IPS-11a (cell line): ENCODE results near the gene TMEM229A.
"Not testable (repeated sequence)": the region's sequence is repeated elsewhere in the genome, so short reads cannot be mapped to it uniquely, and the experiment has no call there.

ENCODE experiments used
- H3K4me3 ChIP-seq: one replicate; pipeline ENCODE4 v1.5.1; 2013; ENCODE audit warnings: low read depth, low read length, control low read depth

Gene TMEM229A

DNA sequence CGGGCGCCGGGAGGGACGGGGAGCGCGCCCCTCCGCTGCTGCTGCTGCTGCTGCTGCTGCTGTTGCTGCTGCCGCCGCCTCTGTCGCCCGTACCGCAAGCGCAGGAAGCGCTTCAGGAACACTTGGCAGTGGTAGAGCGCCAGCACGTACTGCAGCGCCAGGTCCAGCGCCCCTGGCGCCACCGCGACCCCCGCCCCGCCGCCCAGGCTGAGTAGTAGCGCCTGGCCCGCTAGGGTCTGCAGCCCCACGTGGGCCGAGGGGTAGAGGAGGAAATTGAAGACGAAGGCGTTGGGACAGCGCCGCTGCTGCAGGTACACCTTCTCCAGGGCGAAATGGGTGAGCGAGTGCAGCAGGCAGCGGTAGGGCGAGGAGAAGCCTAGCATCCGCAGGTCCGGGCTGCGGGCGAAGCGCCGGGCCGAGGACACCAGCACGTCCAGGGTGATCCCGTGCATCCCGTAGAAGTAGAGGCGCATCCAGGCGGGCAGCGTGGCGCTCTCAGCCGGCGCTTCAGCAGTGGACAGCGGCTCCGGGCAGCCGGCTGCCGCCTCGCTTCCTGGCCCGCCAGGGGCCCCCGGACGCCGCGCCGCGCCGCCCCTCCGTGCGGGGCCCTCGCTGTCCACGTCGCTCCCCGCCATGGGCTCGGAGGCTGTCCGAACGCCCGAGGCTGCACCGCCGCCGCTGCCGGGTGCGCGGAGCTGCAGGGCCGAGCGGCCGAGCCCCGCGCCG lies at the start of gene TMEM229A:
TMEM229A (minus strand) TSS at position 699 of the 726 bp plus-strand sequence; CDS start at position 635, 64 bp downstream.
- H3K4me3 ChIP-seq: peak within 1 kb of the TSS; percentile 58

DNA sequence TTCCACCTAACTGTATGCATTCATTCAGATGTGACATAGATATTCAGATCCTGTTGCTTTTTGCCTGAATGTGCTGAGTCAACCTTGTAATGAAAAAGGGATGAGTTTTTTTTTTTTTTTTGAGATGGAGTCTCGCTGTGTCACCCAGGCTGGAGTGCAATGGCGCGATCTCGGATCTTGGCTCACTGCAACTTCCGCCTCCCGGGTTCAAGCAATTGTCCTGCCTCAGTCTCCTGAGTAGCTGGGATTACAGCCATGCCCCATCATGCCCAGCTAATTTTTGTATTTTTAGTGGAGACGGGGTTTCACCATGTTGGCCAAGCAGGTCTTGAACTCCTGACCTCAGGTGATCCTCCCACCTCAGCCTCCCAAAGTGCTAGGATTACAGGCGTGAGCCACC lies 49.4 kb upstream of the TMEM229A start:
- not testable (repeated sequence) for H3K4me3 ChIP-seq

DNA sequence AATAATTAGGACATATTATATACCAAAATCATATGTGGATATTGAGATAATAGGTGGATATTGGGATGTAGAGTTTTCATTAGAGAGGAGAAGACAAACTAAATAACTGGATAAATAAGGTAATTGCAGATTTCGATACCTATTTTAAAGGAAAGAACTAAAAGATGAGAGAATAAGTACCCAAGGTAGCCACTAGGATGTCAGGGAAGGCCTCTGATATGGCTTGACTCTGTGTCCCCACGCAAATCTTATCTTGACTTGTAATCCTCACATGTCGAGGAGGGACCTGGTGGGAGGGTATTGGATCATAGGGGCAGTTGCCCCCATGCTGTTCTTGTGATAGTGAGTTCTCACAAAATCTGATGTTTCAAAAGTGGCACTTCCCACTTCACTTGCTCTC lies 44.7 kb upstream of the TMEM229A start:
- no peak overlapping the region for H3K4me3 ChIP-seq

DNA sequence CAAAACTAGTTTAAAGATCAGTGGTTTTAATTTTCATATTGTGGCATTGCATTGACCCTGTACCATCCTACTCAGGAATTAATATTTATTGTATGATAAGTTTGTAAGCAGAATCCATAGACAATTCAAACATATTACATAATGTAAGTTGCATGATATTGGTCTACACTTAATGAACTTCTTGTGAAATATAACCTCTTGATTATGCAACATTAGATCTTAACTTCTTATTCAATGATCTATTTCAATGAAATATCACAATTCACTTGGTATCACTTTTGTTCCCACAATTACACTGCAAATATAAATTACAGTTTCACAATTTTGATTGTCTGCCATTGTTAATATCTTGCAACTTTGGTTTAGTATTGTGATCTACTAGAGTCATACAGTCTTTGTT lies 44.0 kb upstream of the TMEM229A start:
- H3K4me3 ChIP-seq: no peak overlapping the region

DNA sequence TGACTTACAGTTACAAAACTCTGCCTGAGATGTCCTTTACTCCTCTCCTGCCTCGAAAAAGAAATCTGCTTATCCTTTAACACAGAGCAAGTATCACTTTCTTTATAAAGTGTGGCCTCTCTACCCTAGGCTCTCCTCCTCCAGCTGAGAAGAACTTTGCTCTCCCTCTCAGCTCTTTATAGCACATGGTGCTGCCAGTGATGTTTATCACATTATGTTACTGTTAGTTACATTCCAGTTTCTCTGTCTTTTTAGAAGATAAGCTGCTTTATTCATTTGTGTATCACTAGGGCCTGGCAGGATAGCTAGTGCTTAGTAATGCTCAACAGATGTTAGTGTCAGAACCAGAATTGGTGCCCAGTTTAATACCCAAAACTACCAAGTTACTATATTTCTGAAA lies 41.1 kb upstream of the TMEM229A start:
- H3K4me3 ChIP-seq: no peak overlapping the region

DNA sequence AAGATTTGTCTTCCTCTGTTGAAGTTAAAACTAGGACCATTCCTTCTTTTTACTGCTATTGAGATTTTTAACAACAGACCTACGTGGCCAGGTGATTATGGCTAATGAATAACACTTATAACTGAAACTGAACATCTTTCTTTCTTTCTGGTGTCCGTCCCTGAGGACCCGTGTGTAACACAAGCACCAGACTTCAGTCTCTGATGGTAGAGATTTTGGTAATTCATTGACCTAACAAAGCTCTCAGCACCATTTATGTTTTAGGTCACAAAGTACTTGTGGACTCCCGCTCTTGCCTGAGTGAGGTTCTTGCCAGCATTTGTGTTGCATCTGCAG lies 40.4 kb upstream of the TMEM229A start:
- H3K4me3 ChIP-seq: no peak overlapping the region

DNA sequence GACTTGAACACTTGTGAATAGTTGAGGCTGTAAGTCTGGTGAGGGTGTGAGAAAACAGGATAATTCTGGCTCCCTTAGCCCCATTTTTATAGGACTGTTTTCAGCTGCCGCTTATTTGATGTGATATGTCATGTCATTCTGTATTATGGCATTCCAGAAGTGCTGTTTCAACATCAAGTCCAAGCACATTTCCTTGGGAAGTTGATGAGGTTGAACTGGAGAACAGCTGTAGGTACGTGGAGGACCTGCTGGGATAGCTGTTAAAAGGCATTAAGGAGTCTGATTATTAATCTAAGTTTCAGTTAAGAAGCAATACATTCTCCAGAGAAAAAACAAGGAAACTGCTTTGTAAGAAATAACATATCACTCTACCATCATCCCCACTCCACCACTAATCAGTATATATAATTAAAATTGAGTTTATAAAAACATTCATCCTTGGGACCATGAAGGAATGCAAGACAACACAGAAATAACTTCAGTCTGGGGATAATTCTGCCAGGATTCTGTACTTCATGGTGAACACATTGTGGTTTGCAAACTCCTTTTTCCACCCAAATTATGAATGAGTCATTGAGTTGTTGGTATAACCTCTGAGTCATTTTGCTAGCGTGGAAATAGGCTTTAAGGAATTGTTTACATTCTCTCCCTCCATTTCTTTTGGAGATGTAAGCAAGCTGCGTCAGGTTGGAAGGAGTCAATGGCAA lies 39.9 kb upstream of the TMEM229A start:
- no peak overlapping the region for H3K4me3 ChIP-seq

DNA sequence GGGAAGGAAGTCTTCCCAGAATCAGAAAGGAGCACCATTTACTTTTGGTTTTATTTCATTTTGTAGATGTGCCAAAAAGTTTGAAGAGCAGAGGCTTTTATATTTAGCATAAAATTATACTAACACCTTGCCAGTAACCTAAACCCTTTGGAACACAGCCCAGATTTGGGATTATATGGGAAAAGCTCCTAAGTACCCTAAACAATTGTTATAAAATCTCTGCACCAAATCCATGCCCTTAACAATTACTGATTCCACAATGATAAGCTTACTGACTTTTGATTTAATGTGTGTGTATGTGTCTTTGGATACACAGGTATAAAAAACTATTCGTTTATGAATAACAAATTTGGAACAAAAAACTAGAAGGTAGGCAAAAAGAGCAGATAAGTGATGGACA lies 39.0 kb upstream of the TMEM229A start:
- no peak overlapping the region for H3K4me3 ChIP-seq

DNA sequence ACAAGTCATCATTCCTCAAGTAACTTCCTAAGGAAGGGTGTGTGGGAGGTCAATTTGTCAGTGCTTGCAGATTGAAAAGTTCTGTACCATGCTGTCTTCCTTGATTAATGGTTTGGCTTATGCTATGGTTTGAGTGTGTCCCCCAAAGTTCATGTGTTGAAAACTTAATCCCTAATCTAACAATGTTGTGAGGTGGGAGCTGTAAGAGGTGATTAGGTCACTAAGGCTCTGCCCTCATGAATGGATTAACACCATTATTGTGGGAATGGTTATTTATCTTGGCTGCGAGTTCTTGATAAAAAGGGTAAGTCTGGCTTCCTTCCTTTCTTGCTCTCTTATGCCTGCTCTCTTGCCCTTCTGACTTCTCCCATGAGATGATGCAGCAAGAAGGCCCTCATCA lies 29.3 kb upstream of the TMEM229A start:
- no peak overlapping the region for H3K4me3 ChIP-seq

DNA sequence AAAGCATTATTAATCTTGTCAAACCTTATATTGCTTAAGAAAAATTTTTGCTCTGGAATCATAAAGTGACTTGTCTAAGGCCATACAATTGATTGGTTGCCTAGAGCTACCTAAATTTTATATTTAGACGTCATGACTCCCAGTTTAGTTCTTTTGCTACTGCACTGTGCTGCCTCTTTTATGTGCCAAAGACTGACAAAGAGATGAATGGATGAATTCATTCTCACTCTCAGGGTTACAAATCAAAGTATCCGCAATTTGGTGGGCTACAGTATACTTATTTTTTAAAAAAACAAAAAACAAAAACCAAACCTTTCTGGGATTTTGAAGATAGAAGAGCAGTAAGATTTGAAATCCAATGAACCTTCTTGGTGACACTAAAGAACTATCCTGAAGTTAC lies 27.7 kb upstream of the TMEM229A start:
- H3K4me3 ChIP-seq: no peak overlapping the region

DNA sequence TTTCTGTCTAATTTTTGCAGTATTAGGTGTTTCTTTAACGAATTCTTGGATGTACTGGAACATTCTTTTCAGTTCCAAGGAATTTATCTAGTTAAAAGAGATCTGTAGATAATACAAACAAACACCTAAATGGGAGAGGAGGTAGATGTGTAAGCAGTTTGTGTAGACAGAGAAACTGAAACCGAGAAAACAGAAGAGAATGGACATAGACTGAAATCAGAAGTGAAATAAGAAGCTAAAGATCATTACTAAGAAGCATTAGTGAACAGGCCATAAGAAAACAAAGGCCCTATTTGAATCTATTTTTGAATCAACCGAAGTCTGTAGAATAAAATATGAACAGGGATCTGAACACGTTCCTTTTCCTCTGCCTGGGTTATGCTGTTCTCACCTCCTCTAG lies 26.5 kb upstream of the TMEM229A start:
- no peak overlapping the region for H3K4me3 ChIP-seq

DNA sequence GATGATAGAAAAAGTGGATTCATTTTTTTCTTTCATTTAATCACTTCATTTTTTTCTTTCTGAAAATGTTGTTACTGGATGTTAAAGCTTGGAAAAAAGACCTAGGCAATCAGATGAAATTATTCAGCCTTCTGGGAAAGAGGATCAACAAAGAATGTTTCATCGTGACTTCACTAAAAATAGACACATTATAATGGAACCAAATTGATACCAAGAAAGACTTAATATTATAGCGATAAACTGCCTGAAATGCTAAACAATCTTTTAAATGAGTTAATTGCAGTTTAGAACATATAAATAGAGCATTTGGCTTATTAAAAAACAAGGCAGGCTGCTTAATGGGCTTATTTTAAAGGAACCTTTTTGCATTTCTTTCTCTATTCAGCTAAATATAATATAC lies 25.6 kb upstream of the TMEM229A start:
- no peak overlapping the region for H3K4me3 ChIP-seq

DNA sequence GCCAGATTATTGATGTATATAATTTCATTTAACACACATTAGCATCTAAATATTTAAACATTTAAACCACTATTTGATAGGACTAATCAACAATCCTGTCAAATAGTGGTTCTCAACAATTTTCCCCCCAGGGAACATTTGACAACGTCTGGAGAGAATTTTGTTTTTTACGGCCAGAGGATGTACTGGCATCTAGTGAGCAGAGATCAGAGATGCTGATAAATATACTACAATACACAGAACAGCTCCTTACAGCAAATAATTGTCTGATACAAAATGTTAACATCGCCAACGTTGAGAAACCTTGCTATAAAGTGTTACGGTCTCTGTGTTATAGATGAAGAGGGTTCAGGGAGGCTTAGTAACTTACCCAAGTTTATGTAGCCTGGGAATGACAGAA lies 25.0 kb upstream of the TMEM229A start:
- no peak overlapping the region for H3K4me3 ChIP-seq

DNA sequence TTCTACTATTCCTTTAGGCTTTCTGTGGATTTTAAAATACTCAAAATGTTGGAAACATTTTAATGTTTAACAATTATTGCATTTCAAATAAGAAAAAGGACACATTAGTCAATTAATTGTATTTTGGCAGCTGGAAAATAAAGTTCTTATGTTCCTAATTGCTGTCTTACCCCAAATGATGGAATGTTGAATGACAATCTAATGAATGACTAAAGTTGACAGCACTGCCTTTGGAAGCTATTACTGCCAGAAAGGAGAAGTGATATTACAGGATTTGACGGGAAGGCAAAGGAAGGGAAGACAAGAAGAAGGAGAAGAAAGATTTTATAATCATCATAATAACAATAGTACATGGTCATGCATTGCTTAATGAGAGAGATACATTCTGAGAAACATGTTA lies 23.4 kb upstream of the TMEM229A start:
- no peak overlapping the region for H3K4me3 ChIP-seq

DNA sequence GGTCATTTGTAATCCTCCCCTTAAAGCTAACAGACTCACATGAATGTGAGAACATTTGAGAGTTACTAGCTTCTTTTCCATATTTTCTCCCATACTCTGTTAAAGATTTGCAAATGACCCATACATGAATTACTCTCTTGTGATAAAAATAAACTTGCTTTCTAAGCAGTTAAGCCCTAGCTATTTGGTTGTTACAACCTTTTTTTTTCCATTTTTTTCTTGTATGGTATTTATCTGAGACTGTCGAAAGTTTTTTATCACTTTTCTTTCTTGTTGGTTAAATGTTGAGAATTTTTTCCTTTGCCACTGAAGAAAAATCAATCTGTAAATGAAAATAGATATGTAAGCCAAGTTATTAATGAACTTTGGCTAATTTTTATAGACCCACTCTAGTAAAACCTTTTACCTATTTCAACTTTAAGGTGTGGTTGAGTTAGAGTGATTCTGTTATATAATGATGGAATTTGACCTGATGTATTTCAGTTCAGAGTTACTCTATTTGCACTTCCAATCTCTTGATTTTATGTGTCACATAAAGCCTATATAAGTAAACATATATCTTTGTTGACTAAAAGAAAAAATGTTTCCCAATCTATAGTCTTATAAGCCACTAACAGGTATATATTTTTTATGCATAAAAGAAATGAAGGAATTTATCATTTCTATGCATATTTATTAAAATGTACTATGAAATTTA lies 19.0 kb upstream of the TMEM229A start:
- no peak overlapping the region for H3K4me3 ChIP-seq

DNA sequence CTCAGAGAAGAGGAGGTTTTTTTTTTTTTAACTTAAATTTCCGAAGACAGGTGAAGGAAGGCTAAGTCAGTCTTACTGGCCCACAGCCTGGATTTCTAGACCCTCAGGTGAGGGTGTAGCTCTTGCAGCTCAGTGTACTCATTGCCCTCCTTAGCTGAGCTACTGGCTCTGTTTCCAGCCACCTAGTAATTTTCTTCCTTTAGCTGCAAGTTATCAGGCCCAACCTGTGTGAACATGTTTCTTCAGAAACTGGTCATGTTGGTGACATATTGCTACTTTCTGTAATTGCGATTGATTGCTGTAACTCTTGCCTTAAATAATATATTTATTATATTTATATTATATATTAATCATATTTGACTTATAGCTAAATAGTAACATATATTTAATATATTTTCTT lies 10.0 kb upstream of the TMEM229A start:
- no peak overlapping the region for H3K4me3 ChIP-seq

DNA sequence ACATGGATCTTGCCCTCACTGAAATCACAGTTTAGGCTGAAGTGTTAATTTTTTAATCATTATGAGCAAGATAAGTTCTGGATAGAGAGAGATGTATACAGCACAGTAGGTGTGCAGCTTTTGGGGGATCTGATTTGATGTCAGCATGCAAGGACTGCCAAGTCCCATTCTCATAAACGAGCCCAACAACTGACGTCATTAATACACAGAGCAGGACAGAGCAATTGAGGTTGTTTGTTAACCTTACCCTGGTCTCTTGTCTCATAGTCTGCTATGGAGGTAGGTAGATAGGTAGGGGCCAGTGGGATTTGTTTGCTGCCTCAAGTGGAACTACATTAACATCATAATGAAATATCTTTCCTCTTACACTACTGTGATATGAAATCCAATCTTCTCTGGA lies 8.6 kb upstream of the TMEM229A start:
- no peak overlapping the region for H3K4me3 ChIP-seq

DNA sequence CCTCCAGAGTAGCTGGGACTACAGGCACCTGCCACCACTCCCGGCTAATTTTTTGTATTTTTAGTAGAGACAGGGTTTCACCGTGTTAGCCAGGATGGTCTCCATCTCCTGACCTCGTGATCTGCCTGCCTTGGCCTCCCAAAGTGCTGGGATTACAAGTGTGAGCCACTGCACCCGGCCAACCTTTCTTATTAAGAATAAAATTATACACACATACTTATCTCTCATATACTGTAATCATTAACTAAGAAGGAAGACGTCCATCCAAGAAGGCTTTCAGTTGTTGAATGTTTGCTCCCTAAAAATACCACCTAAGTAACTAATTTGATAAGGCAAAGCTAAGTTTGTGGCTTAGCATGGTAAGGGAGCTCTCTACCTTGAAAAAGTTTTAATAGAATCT lies 5.0 kb upstream of the TMEM229A start:
- not testable (repeated sequence) for H3K4me3 ChIP-seq

DNA sequence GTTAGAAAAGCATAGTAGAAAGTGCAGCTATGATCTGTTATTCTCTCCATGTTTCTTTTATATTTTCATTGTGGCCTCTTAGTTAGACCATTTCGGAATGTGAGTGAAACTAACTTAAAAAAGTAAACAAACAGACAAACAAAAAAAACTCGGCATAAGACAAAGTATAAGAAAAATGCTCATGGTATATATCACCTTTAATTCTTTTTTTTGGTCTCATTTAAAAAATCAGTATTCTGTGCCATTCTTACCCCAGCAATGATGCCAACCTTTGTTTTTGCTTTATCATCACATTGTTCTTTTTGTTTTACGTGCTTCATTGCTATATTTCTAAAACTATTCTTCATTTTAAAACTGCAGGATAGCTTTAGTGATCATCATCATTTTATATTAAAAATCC lies 2.8 kb upstream of the TMEM229A start:
- no peak overlapping the region for H3K4me3 ChIP-seq

DNA sequence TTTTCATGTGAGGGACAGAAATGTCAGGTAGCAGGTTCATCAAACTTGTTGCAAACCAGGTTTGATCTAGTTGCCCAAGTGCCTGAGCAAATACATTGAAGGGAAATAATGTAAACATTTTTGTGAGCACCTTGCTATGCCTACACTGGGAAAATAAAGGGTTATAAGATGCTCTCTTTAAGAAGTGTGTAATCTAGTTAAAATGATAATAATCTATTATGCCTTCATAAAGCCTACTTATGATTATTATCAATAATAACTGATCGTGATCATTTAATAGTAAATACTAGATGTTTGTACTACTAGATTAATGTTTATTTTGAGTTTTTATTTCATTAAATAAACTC lies 1.9 kb upstream of the TMEM229A start:
- H3K4me3 ChIP-seq: no peak overlapping the region

DNA sequence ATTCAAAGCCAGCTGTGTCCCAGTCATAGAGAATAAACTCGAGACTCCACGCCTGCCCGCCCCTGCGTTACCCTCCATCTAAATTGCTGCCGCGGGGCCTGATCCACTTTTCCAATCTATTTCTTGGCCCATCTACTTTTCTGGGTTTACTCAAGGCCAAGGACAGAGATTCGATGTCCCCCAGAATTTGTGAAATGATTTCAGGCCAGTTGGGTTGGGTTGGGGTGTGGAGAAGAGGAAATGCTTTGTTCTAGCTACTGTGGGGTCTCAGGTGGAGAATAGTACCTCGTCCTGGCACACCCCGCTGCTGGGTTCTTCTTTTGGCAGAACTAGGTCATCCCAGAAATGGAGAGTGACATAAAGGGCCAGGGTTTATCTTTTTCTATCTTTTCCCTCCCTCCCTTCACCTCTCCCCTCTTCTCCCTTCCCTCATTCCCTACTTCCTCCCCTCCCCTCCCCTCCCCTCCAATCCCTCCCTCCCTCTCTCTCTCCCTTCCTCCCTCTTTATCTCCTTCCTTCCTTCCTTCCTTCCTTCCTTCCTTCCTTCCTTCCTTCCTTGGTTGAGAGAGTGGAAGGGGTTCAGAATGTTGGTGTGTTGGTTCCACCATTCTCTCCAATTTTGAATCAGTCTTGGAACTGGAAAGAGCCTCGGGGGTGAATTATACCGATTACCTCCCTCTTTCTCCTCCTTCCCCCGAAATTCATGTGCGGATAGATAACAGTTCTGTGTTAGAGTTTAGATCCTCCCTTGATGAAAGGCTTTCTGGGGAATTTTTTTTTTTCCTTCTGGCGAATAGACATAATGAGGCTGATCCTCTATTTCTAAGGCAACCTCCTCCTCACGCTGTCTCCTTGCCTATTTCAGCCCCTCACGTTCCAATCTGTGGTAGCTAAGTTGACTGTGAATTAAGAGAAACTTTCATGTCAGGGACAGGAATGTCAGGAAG lies 1.2 kb upstream of the TMEM229A start:
- H3K4me3 ChIP-seq: no peak overlapping the region
